Right ventricle myocardium inferior (tissue), 1 donor: ENCODE results near the gene FBXL7. TPM values are rescaled to one million over a fixed set of nuclear protein-coding genes. Genes with fewer than 3 reads are reported as not detected.
A peak's percentile ranks its signal among the peaks of the same experiment; 100 is the strongest.

Experiments used
- ATAC-seq: fragments of 200-7000 bp; cut with Tn5 transposase; one replicate; pipeline ENCODE4 v1.9.1; 2020; ENCODE audit warnings: mild to moderate bottlenecking, moderate library complexity
- DNase-seq: peaks from one replicate; pipeline ENCODE4 v3.0.0; 2021; ENCODE audit errors: missing footprints
- intact Hi-C: fragments of 100-400 bp; cut with DNase I; formaldehyde crosslinking; loops from one replicate; pipeline ENCODE4 v1.11.0; 2022
- total RNA-seq: library from RNA; stranded (reverse); fragmentation: NEBNext Ultra II Directional; extraction: Animal tissue kit (Norgen Biotek cat#: 25700); gene quantifications from one replicate; pipeline ENCODE4 v1.2.1, GENCODE V29; 2021
- donor health status: DM: no; HTN: yes; CAD: no; lungs with severe emphysema.

Gene FBXL7
- total RNA-seq, 1 donor from 2014 or later: 17.8 TPM

GRCh38 chr5:15570491-15570890 lies 70.5 kb downstream of the FBXL7 start:
- ATAC-seq (no peak), DNase-seq (no peak)
- intact Hi-C loops: no loop called here

- ATAC-seq: no peak
- DNase-seq: no peak
- intact Hi-C loops: no loop called here
These were observed 71.1 kb downstream of the FBXL7 start for GRCh38 chr5:15571081-15571480.

- peak; percentile 20 for ATAC-seq
- no peak for DNase-seq
- intact Hi-C loops: no loop called here
These were observed 71.6 kb downstream of the FBXL7 start for GRCh38 chr5:15571618-15572017.

- DNase-seq (no peak), ATAC-seq (no peak)
- intact Hi-C loops: no loop called here
These were observed 73.6 kb downstream of the FBXL7 start for GRCh38 chr5:15573590-15573989.

- DNase-seq (no peak), ATAC-seq (no peak)
- intact Hi-C loops: no loop called here
These were observed 74.1 kb downstream of the FBXL7 start for GRCh38 chr5:15574128-15574527.

GRCh38 chr5:15574806-15575325 lies 74.9 kb downstream of the FBXL7 start:
- intact Hi-C loops: no loop called here
- DNase-seq: no peak
- no peak for ATAC-seq

GRCh38 chr5:15575666-15576065 lies 75.7 kb downstream of the FBXL7 start:
- intact Hi-C loops: no loop called here
- ATAC-seq (no peak), DNase-seq (no peak)

GRCh38 chr5:15577132-15577531 lies 77.2 kb downstream of the FBXL7 start:
- peak; percentile 62 for ATAC-seq
- intact Hi-C loops: no loop called here
- DNase-seq: no peak

GRCh38 chr5:15577831-15578230 lies 77.9 kb downstream of the FBXL7 start:
- ATAC-seq (no peak), DNase-seq (no peak)
- intact Hi-C loops: no loop called here

GRCh38 chr5:15579193-15579990 lies 79.4 kb downstream of the FBXL7 start:
- ATAC-seq (no peak), DNase-seq (no peak)
- intact Hi-C loops: no loop called here

- DNase-seq (no peak), ATAC-seq (no peak)
- intact Hi-C loops: no loop called here
These were observed 84.5 kb downstream of the FBXL7 start for GRCh38 chr5:15584528-15584927.

- no peak for ATAC-seq
- no peak for DNase-seq
- intact Hi-C loops: no loop called here
These were observed 85.1 kb downstream of the FBXL7 start for GRCh38 chr5:15585128-15585527.

GRCh38 chr5:15585841-15586591 lies 86.0 kb downstream of the FBXL7 start:
- intact Hi-C loops: no loop called here
- ATAC-seq (no peak), DNase-seq (no peak)

- intact Hi-C loops: no loop called here
- ATAC-seq: no peak
- no peak for DNase-seq
These were observed 87.9 kb downstream of the FBXL7 start for GRCh38 chr5:15587916-15588315.

- intact Hi-C loops: no loop called here
- ATAC-seq (no peak), DNase-seq (no peak)
These were observed 92.7 kb downstream of the FBXL7 start for GRCh38 chr5:15592728-15593127.

- no peak for DNase-seq
- ATAC-seq: no peak
- intact Hi-C loops: no loop called here
These were observed 95.1 kb downstream of the FBXL7 start for GRCh38 chr5:15594977-15595568.

GRCh38 chr5:15595929-15596328 lies 95.9 kb downstream of the FBXL7 start:
- DNase-seq (no peak), ATAC-seq (no peak)
- intact Hi-C loops: no loop called here

GRCh38 chr5:15596936-15597335 lies 97.0 kb downstream of the FBXL7 start:
- intact Hi-C loops: no loop called here
- DNase-seq: no peak
- ATAC-seq: no peak

GRCh38 chr5:15597804-15598203 lies 97.8 kb downstream of the FBXL7 start:
- DNase-seq (no peak), ATAC-seq (no peak)
- intact Hi-C loops: no loop called here
